ENCODE data around the gene GGNBP2. TPM values are rescaled to one million over a fixed set of nuclear protein-coding genes. Genes with fewer than 3 reads are reported as not detected.

GGNBP2 gene
- total RNA-seq, 4 donors from 2014 or later, result 90.5 to 124 (median 96.8) TPM

DNA sequence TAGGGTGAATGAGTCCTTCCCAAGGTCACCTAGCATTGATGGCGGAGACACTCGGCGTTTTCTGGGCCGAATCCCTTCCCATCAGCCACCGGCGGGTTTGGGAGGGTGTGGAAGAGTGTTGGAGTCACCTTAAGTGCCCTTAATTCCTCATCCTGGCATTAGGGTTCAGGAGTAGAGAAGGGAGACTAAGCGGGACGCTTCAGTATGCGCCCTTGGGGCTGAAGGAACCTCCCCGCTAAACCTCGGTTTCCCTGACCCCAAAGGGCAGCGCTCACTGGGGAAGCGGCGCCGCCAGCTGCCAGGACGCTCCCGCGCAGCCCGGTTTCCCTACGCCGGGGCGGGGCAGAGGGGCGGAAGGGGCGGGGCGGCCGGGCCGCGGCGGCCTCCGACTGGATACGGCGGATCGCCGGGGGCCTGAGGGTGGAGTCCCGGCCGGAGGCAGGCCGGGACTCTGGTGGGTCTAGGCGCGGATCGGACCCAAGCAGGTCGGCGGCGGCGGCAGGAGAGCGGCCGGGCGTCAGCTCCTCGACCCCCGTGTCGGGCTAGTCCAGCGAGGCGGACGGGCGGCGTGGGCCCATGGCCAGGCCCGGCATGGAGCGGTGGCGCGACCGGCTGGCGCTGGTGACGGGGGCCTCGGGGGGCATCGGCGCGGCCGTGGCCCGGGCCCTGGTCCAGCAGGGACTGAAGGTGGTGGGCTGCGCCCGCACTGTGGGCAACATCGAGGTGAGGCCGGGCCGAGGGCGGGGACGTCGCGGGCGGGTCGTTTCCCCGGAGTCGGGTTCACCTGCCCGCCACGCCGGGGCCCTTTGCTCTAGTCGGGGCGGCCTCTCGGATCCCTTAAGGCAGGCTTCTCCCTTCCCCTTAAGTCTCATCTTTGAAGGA, 47.0 kb downstream of the GGNBP2 start, which contains the start of gene DHRS11:
DHRS11 (plus strand) TSS at position 446 of the 882 bp plus-strand sequence; CDS start at position 577, 131 bp downstream.
- DNase-seq, result peak; percentile 76 to 94 (median 93)
- Histone ChIP-seq H3K9me3 (no peaks in the 10 kb centered on the region), H3K36me3 (peaks cover 0 to 33% (median 0%) of the 10 kb centered on the region in 3 donors), H3K27me3 (no peaks in the 10 kb centered on the region), H3K27ac (peak within 1 kb of the TSS; percentile 76 to 90 (median 88)), H3K4me3 (peak within 1 kb of the TSS; percentile 66 to 95 (median 88)), H3K4me1 (peaks cover 2 to 45% (median 5%) of the 10 kb centered on the region in 4 donors)
- TF ChIP-seq CTCF (IDR thresholded peaks at IDR 0.05), result peak in 1 of 6 experiments; percentile 21
- TF ChIP-seq POLR2A (IDR thresholded peaks at IDR 0.05), result peak; percentile 88

DNA sequence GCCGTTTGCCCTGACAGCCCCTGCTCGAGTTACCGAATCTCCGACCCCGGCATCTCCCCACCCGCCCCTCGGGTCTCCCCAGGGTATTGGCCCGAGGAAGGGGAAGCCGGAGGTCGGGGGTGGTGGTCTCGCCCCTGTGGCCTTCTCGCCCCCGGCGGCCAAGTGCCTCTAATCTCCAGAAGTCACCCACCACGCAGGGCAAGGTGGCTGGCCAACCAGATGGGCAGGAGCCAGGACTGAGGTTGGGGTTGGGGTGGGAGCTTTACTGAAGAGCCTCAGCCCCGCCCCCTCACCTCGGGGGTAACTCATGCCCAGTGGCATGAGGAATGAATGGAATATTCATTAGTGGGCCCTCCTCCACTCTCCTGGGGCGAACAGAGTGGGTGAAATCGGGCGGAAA, 47.6 kb downstream of the GGNBP2 start:
- H3K27me3 ChIP-seq, result no peaks in the 10 kb centered on the region
- H3K4me3 ChIP-seq, result peak overlapping the region; percentile 66 to 95 (median 88)
- H3K27ac ChIP-seq, result peak overlapping the region; percentile 76 to 90 (median 88)
- peak in 1 of 3 donors; percentile 53 for DNase-seq
- H3K9me3 ChIP-seq, result no peaks in the 10 kb centered on the region
- TF ChIP-seq POLR2A (IDR thresholded peaks at IDR 0.05) (no peak), CTCF (IDR thresholded peaks at IDR 0.05) (no peak)
- H3K4me1 ChIP-seq, result peaks cover 2 to 48% (median 5%) of the 10 kb centered on the region in 4 donors
- peaks cover 0 to 27% (median 0%) of the 10 kb centered on the region in 3 donors for H3K36me3 ChIP-seq

GRCh38 chr17:36592716-36593321, 48.1 kb downstream of the GGNBP2 start:
- DNase-seq, result peak in 2 of 3 donors; percentile 74 to 87
- Histone ChIP-seq H3K27me3 (no peaks in the 10 kb centered on the region), H3K36me3 (peaks cover 0 to 22% (median 0%) of the 10 kb centered on the region in 3 donors), H3K4me3 (peak overlapping the region; percentile 66 to 95 (median 88)), H3K4me1 (peaks cover 2 to 52% (median 5%) of the 10 kb centered on the region in 4 donors), H3K9me3 (no peaks in the 10 kb centered on the region), H3K27ac (peak overlapping the region in 3 of 4 donors; percentile 88 to 90 (median 89))
- TF ChIP-seq POLR2A (IDR thresholded peaks at IDR 0.05) (peak; percentile 95 to 96), CTCF (IDR thresholded peaks at IDR 0.05) (no peak)

DNA sequence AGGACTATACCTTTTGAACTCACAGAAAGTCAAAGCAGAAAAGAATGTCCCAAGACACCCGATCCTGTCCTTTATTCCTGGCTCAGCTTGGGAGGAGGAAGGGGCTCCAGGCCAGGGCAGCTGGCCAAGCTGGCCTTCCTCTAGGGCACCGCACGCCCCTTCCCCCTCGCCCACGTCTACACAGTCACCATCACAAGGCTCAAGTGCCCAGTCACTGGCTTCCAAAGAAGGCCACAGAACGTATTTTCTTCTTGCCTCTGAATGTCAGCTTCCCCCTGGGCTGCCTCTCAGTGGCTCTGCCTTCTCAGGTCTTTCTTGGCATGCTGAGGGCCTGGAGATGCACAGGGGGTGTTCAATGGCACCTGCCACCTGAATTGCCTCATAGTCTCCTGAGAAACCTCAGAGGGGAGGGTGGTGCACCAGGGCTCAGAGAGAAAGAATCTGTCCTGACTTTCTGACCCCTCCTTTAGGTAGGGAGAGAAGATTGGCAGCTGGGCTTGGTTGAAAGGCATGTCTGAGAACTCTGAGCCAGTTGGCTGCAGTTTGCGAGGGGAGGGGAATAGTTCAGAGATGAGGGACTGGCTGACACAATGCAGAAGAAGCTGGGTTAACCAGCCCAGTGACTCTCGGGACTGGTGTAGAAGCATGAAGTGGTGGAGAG, 49.1 kb downstream of the GGNBP2 start:
- peak in 2 of 3 donors; percentile 63 to 69 for DNase-seq
- Histone ChIP-seq H3K27me3 (no peaks in the 10 kb centered on the region), H3K4me1 (peaks cover 2 to 62% (median 5%) of the 10 kb centered on the region in 4 donors), H3K36me3 (peaks cover 0 to 15% (median 0%) of the 10 kb centered on the region in 3 donors), H3K9me3 (no peaks in the 10 kb centered on the region), H3K27ac (peak overlapping the region in 3 of 4 donors; percentile 88 to 90 (median 89)), H3K4me3 (peak overlapping the region in 2 of 4 donors; percentile 66 to 84)
- TF ChIP-seq CTCF (IDR thresholded peaks at IDR 0.05) (no peak), POLR2A (IDR thresholded peaks at IDR 0.05) (peak; percentile 57 to 72)
